ENCODE measurements around the gene TMEM126A.

- TF ChIP-seq CTCF (conservative IDR thresholded peaks at IDR 0.05 in 1 of 2, IDR thresholded peaks at IDR 0.05 in 1 of 2; ENCODE audit: extremely low read depth in 1 of 2, insufficient read depth in 1 of 2, low read depth in 1 of 2, low read length in 2 of 2) (no peak), EZH2 (IDR thresholded peaks at IDR 0.05; ENCODE audit: borderline replicate concordance, low read length) (no peak)
These were observed 19.6 kb upstream of the TMEM126A start, which contains the start of gene TMEM126B for GRCh38 chr11:85627998-85628770.

All from mammary epithelial cell (primary cell).